Heart left ventricle (tissue), 16 donors: ENCODE data around the gene IKZF3. TPM values are rescaled to one million over a fixed set of nuclear protein-coding genes. Genes with fewer than 3 reads are reported as not detected.
"Not testable (repeated sequence)": the region's sequence is repeated elsewhere in the genome, so short reads cannot be mapped to it uniquely, and the experiment has no call there.

ENCODE experiments used
- ATAC-seq, 4 donors: fragments of 200-7000 bp; cut with Tn5 transposase; one replicate each; pipeline ENCODE4 v1.9.1; 2020 to 2022; ENCODE audit warnings: moderate library complexity in 4 of 4, mild to moderate bottlenecking in 3 of 4, moderate number of reproducible peaks in 1 of 4
- DNase-seq, 5 donors: peaks; one replicate each; pipeline ENCODE4 v3.0.0-alpha.2; 2020
- H3K27ac ChIP-seq, 12 donors: fragments of 200-600 bp; sonication (generic) in 4 of 12; one replicate each; pipeline versions ENCODE4 v1.5.0 to v1.8.0; 2016 to 2022; ENCODE audit warnings: mild to moderate bottlenecking in 2 of 12
- H3K27me3 ChIP-seq, 9 donors: fragments of 200-600 bp; sonication (generic) in 2 of 9; one replicate each; pipeline versions ENCODE4 v1.5.1 to v1.8.0; 2016 to 2022; ENCODE audit warnings: mild to moderate bottlenecking in 3 of 9
- H3K36me3 ChIP-seq, 9 donors: fragments of 200-600 bp; sonication (generic) in 2 of 9; one replicate each; pipeline versions ENCODE4 v1.5.0 to v1.8.0; 2018 to 2022; ENCODE audit warnings: mild to moderate bottlenecking in 2 of 9
- H3K4me1 ChIP-seq, 12 donors: fragments of 200-600 bp; sonication (generic) in 4 of 12; one replicate each; pipeline versions ENCODE4 v1.5.0 to v1.8.0; 2016 to 2022; ENCODE audit warnings: mild to moderate bottlenecking in 3 of 12
- H3K4me3 ChIP-seq, 12 donors: fragments of 200-600 bp; sonication (generic) in 4 of 12; one replicate each; pipeline versions ENCODE4 v1.5.0 to v1.8.0; 2017 to 2022; ENCODE audit warnings: mild to moderate bottlenecking in 9 of 12, moderate library complexity in 4 of 12
- H3K9me3 ChIP-seq, 12 donors: fragments of 200-600 bp; sonication (generic) in 4 of 12; one replicate each; pipeline versions ENCODE4 v1.5.0 to v1.8.0; 2016 to 2022; ENCODE audit warnings: mild to moderate bottlenecking in 1 of 12
- POLR2A ChIP-seq, 2 donors: fragments of 450-650 bp; IDR thresholded peaks; one replicate each; pipeline ENCODE4 v1.6.1; 2017; ENCODE audit warnings: antibody characterized with exemption in 2 of 2, mild to moderate bottlenecking in 2 of 2, moderate library complexity in 2 of 2
- WGBS, 4 donors: extraction: QIAGEN DNeasy Blood & Tissue Kit in 2 of 4; methylation state at CpG; one replicate each; pipeline versions ENCODE4 v1.1.5 to v1.1.7; 2013 to 2018; 5-methylcytosine and 5-hydroxymethylcytosine counted together
- intact Hi-C, 10 donors: fragments of 100-400 bp; cut with DNase I; formaldehyde crosslinking; loops; one replicate each; pipeline versions ENCODE4 v1.11.1 to v1.14.2; 2022
- polyA plus RNA-seq, 2 donors: library from polyadenylated mRNA; stranded (reverse); fragments of 200-250 nt; gene quantifications; one replicate each; pipeline ENCODE4 v1.2.3, GENCODE V29; 2013
- total RNA-seq, 9 donors: library from RNA; depleted of rRNA in 2 of 9; stranded (reverse); fragments of >200 nt in 2 of 9; fragmentation: NEBNext Ultra II Directional in 3 of 9; extraction: Animal tissue kit (Norgen Biotek cat#: 25700) in 3 of 9; gene quantifications; one replicate each; pipeline versions ENCODE4 v1.1.0 to v1.2.4, GENCODE V29; 2016 to 2023
- TF ChIP-seq, protein P1 (sequence below), 12 donors: fragments of 200-600 bp; sonication (generic) in 4 of 12; IDR thresholded peaks; one replicate each; pipeline versions ENCODE4 v1.5.0 to v1.8.0; 2018 to 2022; ENCODE audit warnings: antibody characterized with exemption in 12 of 12, mild to moderate bottlenecking in 5 of 12
- donor health status: ischemic (EF 13 %, LVEDD 7.1; RV severe dilation, severe dysfunction).
- donor health status: healthy with polysubstance abuse.
- donor health status: DM: no; HTN: yes; CAD: no.
- donor health status: DM: no; HTN: no; CAD: no.
- donor health status: ischemic (EF 25% LVEDD 6.9; RV normal size, moderate dysfunction).
- donor health status: ischemic (EF 25% LVEDD 5.7; RV mildly dilated, moderate dysfunction).
- donor health status: healthy.
- donor health status: DM: yes; HTN: yes; CAD: no.
- donor health status: ischemic (EF 35%, LVEDD 5.7; RV mildly dilated, moderate dysfunction).
- donor health status: nonischemic (EF 11% LVEDD 7.7; RV severe dilation, severe dysfunction).
- donor health status: DM: yes; HTN: yes; CAD: no.
- donor health status: PGD.
- donor health status: ischemic (EF 29% LVEDD 5.4; RV normal size, mild dysfunction).
- donor health status: nonischemic (EF 23%, LVEDD 6.1; RV moderate dilation, normal function).

The IKZF3 gene
- total and polyA plus RNA-seq, 11 donors, result 0.07 to 6.9 (median 0.21) TPM

- WGBS, 4 donors, result 37 to 50% (median 43%) methylated on average over 3 of the region's 3 CpGs
- intact Hi-C loops, result no loop called here
- no peaks in the 10 kb centered on the region for H3K4me1 ChIP-seq
- peaks cover 0 to 13% (median 0%) of the 10 kb centered on the region in 9 donors for H3K27me3 ChIP-seq
- DNase-seq (no peak), ATAC-seq (no peak)
- TF ChIP-seq, protein P1, sequence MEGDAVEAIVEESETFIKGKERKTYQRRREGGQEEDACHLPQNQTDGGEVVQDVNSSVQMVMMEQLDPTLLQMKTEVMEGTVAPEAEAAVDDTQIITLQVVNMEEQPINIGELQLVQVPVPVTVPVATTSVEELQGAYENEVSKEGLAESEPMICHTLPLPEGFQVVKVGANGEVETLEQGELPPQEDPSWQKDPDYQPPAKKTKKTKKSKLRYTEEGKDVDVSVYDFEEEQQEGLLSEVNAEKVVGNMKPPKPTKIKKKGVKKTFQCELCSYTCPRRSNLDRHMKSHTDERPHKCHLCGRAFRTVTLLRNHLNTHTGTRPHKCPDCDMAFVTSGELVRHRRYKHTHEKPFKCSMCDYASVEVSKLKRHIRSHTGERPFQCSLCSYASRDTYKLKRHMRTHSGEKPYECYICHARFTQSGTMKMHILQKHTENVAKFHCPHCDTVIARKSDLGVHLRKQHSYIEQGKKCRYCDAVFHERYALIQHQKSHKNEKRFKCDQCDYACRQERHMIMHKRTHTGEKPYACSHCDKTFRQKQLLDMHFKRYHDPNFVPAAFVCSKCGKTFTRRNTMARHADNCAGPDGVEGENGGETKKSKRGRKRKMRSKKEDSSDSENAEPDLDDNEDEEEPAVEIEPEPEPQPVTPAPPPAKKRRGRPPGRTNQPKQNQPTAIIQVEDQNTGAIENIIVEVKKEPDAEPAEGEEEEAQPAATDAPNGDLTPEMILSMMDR (IDR thresholded peaks at IDR 0.05), result no peak
- no peak for TF ChIP-seq POLR2A (IDR thresholded peaks at IDR 0.05)
- no peak overlapping the region for H3K27ac ChIP-seq
- H3K36me3 ChIP-seq, result no peaks in the 10 kb centered on the region
- no peaks in the 10 kb centered on the region for H3K9me3 ChIP-seq
- no peak overlapping the region for H3K4me3 ChIP-seq
Observed at GRCh38 chr17:39894681-39895376, 30.7 kb upstream of the IKZF3 start.

DNA sequence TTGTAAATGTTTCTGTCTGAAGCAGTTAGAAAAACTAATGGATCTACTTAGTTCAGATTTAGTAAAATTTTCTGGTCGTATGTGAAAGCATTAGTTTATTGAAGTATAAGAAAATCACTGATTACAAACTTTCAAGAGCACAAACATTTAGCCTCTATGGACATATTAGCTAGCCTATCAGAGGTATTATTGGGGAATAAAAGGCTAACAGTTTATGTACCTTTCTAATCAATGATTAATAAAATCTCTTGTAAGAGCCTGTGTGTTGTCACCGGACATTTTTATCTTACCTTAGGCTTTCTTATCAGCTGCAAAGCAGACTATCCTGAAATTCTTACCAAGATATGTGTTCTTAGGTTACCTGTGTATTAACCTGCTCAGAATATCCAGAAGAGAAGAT, 25.1 kb upstream of the IKZF3 start:
- intact Hi-C loops, result no loop called here
- no peak overlapping the region for H3K4me3 ChIP-seq
- no peak overlapping the region for H3K27ac ChIP-seq
- H3K36me3 ChIP-seq, result no peaks in the 10 kb centered on the region
- TF ChIP-seq, protein P1 (IDR thresholded peaks at IDR 0.05), result no peak
- no peak for TF ChIP-seq POLR2A (IDR thresholded peaks at IDR 0.05)
- H3K9me3 ChIP-seq, result no peaks in the 10 kb centered on the region
- 26 to 51% (median 48%) methylated on average over 2 of the region's 2 CpGs for WGBS, 4 donors
- H3K27me3 ChIP-seq, result peaks cover 0 to 42% (median 16%) of the 10 kb centered on the region in 9 donors
- ATAC-seq (no peak), DNase-seq (no peak)
- H3K4me1 ChIP-seq, result no peaks in the 10 kb centered on the region

GRCh38 chr17:39887078-39887477, 23.0 kb upstream of the IKZF3 start:
- Histone ChIP-seq H3K27ac (no peak overlapping the region), H3K36me3 (no peaks in the 10 kb centered on the region), H3K27me3 (peaks cover 0 to 37% (median 16%) of the 10 kb centered on the region in 9 donors), H3K9me3 (no peaks in the 10 kb centered on the region), H3K4me1 (no peaks in the 10 kb centered on the region), H3K4me3 (no peak overlapping the region)
- TF ChIP-seq POLR2A (IDR thresholded peaks at IDR 0.05), result no peak
- TF ChIP-seq, protein P1 (IDR thresholded peaks at IDR 0.05), result no peak
- no peak for ATAC-seq
- intact Hi-C loops, result no loop called here
- DNase-seq, result no peak

DNA sequence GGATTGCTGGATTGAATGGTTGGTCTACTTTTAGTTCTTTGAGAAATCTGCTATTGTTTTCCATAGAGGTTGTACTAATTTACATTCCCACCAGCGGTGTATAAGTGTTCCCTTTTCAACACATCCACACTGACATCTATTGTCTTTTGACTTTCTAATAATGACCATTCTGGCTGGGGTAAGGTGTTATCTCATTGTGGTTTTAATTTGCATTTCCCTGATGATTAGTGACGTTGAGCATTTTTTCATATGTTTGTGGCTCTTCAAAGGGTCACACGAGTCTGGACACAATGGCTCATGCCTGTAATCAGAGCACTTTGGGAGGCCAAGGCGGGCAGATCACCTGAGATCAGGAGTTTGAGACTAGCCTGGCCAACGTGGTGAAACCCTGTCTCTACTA, 22.0 kb upstream of the IKZF3 start:
- intact Hi-C loops, H3K27ac ChIP-seq: not testable (repeated sequence)

GRCh38 chr17:39872751-39873150, 8.6 kb upstream of the IKZF3 start:
- Histone ChIP-seq H3K9me3 (peaks cover 0 to 4% (median 0%) of the 10 kb centered on the region in 12 donors), H3K27me3 (peaks cover 5 to 63% (median 11%) of the 10 kb centered on the region in 9 donors), H3K27ac (no peak overlapping the region), H3K4me3 (no peak overlapping the region), H3K36me3 (no peaks in the 10 kb centered on the region), H3K4me1 (no peaks in the 10 kb centered on the region)
- WGBS, 4 donors, result 82 to 86% (median 84%) methylated on average over 2 of the region's 2 CpGs
- intact Hi-C loops, result loop anchor here in 5 of 10 donors (2.0 to 10.0 kb wide), 4 partner anchors 100 to 108 kb away; partner anchors contain the start of gene PSMD3 (in 1 of the 5)
- no peak for ATAC-seq
- no peak for DNase-seq
- TF ChIP-seq, protein P1 (IDR thresholded peaks at IDR 0.05), result peak in 5 of 12 donors; percentile 14 to 51 (median 32)
- TF ChIP-seq POLR2A (IDR thresholded peaks at IDR 0.05), result no peak

More for the DNA sequence above, 22.0 kb upstream of the IKZF3 start:
- H3K4me1 ChIP-seq, H3K4me3 ChIP-seq, ATAC-seq, DNase-seq, H3K36me3 ChIP-seq, H3K9me3 ChIP-seq: not testable (repeated sequence)
- peaks cover 0 to 34% (median 13%) of the 10 kb centered on the region in 9 donors for H3K27me3 ChIP-seq
- 56 to 68% (median 67%) methylated on average over 5 of the region's 5 CpGs for WGBS, 4 donors
